HG03521 (cell line): ENCODE measurements around the gene FTMT.
"Not testable (repeated sequence)": the region's sequence is repeated elsewhere in the genome, so short reads cannot be mapped to it uniquely, and the experiment has no call there.

Source experiments
- ATAC-seq: cut with Tn5 transposase; IDR thresholded peaks from one replicate; pipeline ENCODE4 v1.9.1; 2021; ENCODE audit warnings: mild to moderate bottlenecking, moderate library complexity; ENCODE audit not compliant: unreplicated experiment

Gene FTMT

DNA sequence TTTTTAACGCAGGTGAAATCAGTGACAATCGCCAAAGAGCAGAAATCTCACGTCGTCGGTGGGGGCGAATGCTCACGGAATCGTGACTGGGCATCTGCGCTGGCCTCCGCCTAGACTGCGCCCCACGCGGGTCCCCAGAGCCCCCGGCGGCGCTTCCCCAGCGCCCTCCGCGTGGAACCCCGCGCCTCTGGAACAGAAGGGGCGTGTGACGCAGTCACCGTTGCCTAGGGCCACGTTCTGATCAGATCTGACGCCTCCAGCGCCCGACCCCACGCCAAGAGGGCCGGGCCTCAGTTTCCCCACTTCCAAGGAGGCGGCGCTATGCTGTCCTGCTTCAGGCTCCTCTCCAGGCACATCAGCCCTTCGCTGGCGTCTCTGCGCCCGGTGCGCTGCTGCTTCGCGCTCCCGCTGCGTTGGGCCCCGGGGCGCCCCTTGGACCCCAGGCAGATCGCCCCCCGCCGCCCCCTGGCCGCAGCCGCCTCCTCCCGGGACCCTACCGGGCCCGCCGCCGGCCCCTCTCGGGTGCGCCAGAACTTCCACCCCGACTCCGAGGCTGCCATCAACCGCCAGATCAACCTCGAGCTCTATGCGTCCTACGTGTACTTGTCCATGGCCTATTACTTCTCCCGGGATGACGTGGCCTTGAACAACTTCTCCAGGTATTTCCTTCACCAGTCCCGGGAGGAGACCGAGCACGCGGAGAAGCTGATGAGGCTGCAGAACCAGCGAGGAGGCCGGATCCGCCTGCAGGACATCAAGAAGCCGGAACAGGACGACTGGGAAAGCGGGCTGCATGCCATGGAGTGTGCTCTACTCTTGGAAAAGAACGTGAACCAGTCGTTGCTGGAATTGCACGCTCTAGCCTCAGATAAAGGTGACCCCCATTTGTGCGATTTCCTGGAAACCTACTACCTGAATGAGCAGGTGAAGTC lies at the start of gene FTMT:
Gene FTMT, plus strand, starts transcription at position 240 of the 932 bp plus-strand sequence. Its CDS starts 82 bp downstream, at position 322.
- ATAC-seq: no peak

DNA sequence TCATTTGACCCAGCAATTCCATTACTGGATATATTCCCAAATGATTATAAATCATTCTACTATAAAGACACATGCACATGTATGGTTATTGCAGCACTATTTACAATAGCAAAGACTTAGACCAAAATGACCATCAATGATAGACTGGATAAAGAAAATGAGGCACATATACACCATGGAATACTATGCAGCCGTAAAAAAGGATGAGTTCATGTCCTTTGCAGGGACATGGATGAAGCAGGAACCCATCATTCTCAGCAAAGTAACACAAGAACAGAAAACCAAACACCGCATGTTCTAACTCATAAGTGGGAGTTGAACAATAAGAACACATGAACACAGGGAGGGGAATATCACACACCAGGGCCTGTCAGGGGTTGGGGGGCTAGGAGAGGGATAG lies 46.4 kb upstream of the FTMT start:
- not testable (repeated sequence) for ATAC-seq

DNA sequence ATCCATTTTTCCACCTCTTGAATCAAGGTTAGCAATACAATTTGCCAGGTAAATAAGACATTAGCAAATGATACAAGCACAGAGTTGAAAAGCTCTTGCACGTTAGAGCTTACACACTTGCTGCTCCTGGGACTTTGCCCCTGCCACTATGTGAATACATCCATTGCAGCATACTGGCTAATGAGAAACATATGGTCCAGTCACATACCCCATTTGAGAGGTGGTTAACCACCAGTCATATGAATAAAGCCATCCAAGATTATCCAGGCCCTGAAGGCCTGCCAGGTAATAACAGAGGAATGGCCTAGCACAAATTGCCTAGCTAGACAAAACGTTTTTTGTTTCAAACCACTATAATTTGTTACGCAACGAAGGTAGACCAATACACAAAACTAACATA lies 45.8 kb upstream of the FTMT start:
- ATAC-seq: no peak

DNA sequence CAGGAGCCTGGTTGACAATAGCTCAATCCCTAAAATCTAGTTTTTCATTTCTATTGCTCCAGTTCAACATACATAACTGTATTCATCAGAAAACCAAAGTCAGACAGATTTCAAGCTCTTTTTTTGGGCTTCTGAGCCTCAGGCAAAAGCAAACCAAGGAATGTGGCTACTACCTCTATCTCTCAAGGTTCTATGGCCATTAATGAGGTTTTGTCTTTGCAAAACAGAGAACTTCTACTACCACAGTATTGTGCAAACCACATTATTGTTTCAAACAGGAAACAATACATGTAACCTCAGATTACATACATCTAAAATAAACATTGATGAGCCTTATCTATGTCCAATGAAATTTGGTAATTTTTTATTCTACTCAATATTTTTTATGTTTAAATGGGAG lies 35.5 kb upstream of the FTMT start:
- no peak for ATAC-seq

DNA sequence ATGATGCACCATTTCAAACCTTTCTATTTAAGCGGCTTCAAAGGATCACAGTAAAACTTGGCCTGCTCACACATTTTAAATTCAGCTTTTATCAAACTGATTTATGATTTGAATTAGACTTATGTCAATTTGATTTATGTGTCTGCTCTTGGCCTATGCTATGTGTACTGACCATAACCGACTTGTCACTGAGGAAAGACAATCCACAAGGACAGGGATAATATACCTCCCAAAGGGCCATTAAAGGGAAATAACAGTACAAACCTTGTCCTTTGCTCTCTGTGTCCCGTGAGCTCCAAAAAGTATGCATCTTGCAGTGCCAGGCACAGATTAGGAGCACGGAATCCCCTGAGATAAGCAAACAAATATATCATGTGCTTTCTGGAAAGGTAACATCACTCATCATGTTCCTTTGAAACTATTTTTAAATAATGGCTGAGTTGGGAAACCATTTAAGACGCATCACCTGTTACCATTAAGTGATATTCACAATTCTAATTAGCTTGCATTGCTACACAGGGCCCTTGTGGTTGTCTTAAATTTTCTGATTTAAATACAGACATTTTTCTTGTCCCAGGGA lies 31.9 kb upstream of the FTMT start:
- ATAC-seq: no peak

DNA sequence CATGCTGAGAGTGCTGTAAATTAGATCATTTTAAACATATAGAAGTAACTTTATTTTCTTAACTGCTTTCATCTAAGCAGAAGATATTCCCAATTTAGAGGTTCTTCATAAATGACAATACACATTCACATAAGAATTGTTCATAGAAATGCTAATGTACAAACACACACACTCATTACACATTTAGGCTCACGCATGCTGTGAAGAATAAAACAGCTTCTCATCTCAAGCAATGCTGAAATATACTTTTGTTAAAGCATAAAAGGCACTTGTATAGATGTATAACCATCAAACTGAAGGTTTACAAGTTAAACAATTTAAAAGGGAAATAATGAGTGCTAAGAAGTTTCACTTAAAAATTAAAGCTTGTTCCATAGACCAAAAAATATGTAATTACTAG lies 18.1 kb upstream of the FTMT start:
- ATAC-seq: no peak

DNA sequence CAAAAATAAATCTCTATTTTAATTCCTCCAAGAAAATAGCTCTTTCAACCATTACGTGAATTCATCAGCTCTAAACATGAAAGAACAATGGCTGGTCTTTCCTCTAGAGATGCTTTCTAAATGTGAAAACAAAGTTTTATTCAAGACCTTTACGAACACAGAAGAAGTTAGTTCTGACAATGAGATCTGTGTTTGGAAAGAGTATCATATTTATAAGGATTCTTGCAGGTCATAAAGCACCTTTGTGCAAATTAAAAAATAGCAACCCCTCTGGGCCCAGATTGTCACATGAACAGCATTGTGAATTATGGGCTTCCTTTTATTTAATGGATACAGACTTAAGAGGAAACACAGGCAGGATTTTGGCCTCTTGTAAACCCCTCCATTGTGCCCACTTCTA lies 17.7 kb upstream of the FTMT start:
- ATAC-seq: no peak

DNA sequence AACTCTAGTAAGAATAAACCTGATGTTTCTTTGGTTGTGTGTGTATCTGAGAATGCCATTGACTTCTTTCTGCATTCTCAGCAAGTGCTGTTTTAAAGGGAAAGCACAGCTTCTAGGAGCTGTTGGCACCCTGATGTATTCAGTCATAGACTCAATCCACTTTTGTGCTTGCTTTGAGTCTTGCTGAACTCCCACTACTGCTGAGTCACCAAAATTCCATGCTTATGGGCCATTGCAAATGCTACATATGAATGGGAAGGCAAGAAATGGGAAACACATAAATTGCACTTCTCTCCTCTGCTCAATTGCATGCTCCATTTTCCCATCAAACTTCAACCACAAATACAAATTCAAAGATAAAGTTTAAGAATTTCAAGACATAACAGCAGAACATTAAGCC lies 9.8 kb upstream of the FTMT start:
- no peak for ATAC-seq

DNA sequence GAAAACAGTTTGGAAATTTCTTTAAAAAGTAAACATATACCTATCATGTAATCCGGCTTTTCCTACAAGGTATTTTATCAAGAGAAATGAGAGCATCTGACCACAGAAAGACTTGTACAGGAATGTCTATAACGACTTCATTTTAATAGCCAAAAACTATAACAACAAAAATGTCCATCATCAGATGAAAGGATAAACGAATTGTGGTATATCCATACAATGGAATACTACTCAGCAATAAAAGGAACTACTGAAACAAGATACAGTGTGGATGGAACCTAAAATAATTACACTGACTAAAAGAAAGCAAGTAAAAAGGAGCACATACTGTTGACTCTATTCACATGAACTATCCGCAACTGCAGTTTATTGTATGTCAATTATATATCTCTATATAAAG lies 1.4 kb upstream of the FTMT start:
- no peak for ATAC-seq

DNA sequence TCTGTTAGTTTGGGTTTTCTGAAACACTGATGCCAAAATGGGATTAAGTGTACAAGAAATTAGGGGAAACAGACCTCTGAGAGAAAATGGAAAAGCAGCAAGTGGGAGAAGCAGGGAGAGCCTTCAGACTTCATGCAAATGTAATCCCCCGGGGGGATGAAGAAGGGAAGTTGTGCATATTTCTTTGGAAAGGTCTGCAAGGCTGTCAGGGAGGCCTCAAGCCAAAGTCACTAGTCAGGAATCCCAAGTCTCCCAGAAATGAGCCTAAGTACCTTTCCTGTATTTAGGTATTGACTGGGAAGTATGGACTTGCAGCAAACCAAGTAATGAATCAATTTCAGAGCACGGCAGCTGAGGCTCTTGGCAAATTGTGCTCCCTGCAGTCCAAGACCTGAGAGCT lies 2.2 kb downstream of the FTMT start:
- ATAC-seq: no peak

DNA sequence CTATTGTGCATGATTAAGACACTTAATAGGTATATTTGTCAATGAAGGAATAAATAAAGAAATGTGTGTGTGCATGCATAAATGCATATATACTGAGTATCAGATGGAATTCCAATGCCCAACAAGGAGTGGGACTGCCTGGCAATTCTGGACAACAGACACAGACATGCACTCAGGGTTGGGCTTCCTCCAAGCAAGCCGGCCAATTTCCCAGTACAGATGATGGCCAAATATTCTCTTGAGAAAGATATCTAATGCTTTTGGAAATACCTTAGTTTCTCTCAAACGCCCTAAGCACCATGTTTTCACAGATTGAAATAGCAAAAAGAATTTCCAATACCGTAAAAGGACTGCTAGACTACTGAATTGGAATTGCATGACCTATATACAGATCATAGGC lies 11.1 kb downstream of the FTMT start:
- no peak for ATAC-seq

DNA sequence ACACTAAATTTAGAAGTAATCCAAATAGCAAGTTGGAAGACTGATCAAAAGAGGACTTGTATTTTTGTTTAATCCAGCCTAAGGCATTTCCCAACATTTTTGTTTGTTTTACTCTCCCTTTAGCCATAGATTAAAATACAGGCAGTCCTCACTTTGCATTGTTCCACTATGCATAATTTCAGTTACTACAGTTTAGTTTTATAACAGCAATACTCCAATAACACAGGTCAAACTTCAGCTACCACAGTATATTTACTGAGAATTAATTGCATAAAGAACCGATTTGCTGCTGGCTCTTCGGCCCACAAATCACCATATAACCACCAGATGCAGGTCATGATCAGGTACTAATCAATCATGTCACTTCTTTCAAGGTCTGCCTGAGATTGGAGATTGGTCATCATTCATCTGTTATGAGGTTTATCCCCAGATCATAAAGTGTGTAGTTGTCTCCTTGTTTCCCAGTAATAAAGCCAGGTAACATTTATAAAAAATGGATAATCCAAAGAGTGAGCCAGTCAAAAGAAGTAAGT lies 12.1 kb downstream of the FTMT start:
- no peak for ATAC-seq

DNA sequence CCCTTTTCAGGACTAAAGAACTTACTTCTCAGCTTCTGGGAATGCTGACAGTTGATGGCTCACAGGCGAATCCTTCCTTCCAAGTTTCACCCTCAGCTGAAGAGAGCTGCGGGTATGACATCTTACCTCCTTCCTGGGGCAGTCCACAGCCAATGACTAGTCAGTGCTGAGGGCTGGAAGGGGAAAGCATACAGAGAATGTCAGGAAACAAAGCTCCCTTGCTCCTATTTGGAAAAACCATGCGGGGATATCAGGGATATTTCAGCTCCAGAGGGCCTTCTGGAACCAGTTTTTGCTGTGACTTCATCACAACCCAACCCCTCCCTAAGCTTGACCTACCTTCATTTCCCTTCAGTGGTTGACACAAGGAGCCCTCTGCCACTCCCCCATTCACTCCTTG lies 15.7 kb downstream of the FTMT start:
- ATAC-seq: no peak

DNA sequence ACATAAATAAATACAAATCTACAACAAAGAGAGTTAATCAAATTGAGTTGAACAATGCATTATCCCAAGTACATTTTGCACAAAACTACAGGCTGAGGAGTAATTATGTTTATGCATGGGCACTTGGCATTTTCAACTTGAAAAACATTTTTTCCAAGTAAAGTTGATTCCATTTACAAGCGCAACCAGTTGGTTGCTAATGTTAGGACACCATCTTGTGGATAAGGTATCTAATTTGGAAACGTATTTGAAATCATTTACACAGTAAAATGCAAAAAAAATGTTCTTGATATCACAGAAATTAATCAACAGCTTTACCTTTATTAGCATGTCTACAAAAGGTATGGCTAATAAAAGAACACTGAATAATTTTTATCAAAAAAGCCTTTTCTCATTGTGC lies 18.8 kb downstream of the FTMT start:
- no peak for ATAC-seq

DNA sequence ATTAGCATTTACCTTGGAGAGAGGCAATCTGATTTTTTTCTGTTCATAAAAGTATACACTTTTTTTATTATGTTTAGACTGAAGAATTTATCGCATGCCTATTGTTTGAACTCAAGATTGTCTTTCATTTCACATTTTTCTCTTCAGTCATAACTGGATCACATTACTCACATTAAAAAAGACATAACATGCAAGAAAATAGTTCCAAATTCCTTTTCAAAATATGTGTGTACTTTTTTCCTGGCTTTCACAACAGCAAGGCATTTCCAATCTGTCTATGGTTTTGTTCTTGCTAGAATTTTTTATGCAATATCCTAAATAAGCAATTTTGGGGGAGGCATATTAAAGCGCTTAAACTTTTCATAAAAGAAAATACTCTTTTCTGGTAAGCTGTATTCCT lies 21.2 kb downstream of the FTMT start:
- no peak for ATAC-seq

DNA sequence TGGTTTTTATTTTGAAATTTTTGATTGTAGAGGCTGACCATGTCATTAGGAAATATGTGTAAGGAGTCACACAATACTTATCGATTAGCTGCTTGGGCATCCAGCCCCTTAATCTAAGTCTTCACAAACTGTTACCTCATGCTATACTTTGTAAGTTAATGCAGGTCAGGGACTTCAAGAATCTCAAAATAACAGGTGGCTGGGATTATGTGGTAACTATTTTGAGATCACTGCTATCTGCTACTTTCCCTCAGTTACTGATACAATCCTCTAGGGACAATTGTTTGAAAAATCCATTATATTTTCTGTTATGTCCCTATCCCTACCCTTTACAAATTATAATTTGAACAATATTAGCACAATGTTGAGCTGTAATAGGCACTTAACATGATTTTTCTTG lies 21.7 kb downstream of the FTMT start:
- ATAC-seq: no peak

DNA sequence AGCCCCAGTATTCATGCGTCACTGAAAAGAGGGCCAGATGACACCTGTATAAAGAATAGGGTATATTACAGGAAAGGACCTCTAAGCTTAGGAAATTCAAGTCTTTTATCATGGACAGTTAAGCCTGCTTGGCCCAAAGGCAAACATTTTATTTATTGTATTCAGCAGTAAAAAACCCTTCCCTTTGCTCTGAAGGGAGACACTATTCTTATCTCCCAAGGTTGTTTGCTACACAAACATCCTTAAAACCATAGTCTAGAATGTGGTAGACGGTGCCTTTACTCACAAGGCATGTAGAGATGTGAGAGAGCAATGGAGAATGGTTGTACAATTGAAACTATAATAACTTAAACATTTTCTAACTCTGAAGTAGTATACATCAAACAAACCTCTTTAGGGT lies 33.9 kb downstream of the FTMT start:
- ATAC-seq: no peak

DNA sequence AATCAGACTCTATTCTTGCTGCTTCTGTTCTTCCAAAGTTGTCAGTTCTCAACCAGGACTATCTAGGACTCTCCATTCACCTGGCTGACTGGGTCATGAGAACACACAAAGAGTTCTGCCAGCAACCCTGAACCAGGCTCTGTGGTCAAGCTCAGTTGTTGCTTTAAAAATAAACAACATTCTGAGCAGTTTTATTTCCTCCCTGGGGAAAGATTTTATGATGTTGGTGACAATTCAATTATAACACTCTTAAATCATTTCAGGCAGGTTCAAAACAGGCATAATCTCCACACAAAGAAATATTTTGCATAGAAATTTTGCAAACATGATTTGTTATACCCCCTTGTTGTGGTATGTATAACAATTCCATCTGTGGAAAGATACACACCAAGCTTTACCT lies 36.0 kb downstream of the FTMT start:
- no peak for ATAC-seq

DNA sequence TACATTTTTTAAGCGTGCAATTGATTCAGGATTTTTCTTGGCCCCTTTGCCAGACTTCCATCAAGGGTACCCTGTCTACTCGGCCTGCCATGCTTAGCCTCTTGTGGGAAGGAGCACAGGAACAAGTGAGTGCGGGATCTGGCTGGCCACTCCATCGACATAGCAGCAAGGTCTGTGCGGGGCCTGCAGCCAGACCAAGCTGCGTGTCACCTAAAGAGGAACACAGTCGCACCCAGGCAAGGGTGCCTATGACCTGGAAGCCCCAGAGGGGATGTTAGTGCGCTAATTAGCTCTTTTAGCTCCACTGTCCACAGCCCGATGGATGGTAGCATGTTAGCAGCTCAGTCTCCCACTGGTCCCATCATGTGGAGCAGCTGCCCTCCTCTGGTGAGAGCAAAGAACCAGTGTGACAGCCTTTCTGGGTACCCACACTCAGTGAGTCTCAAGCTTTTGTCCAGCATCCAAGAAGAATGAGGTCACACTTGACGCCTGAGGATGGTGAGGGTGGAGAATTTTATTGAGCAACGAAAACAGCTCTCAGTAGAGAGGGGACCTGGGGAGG lies 38.7 kb downstream of the FTMT start:
- no peak for ATAC-seq

DNA sequence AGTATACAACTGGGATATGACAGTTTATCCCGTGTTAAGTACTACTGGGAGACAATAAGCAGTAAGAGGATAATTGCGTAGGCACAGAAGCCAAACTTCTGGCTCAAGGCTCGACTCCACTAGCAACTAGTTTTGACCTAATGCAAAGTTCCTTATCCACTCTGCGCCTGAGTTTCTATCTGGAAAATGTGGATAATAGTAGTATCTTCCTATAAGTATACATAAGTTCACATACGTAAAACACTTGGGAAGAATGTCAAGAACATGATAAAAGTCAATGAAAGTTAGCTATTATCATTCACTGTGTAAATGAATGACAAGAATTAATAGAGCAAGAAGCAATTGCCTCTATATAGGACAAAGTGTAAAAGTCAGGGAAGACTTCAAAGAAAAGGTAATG lies 45.7 kb downstream of the FTMT start:
- ATAC-seq: no peak

DNA sequence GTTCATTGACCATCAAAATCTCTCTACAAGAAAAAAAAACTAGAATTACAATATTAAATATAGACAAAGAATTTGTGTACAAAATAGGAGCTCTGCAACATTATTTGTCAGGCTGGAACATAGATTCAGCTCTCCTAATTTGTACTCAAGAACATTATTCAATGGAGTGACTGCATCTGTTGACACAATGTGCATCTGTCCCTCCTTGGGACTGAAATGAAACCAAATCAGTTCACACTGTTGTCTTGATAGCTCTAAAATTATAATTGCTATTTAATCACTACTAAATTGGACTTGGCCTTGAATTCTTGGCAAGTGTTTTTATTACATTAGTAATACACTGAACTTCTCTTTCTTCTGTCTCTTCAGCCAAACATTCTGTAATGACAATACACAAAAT lies 47.7 kb downstream of the FTMT start:
- ATAC-seq: no peak
